NK-92 (cell line): Measurements from ENCODE around the gene PPM1E.

Source experiments
- DNase-seq: peaks from one replicate; lab custom pipeline; 2025; ENCODE audit not compliant: unreplicated experiment; lab: John Stamatoyannopoulos, UW

Gene PPM1E

DNA sequence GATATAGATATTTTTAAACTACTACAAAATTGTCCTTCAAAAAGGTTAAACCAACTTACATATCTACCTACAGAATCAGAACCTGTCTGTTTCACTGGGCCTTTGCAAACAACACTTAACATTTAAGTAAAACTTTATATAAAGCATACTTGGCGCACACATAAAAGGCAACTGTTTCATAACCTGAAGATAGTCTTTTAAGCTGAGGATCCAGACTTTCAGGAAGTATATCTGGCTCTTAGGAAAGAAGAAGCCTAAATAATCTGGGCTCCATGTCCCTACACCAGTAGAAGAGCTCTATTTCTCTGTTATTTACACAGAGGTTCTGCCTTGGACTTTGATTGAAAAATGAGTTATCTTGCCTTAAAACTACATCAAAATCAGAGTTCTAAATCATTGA lies 275.2 kb downstream of the PPM1E start:
- DNase-seq, result no peak
